ENCODE data around the gene TRAM2.

TRAM2 gene

GRCh38 chr6:52548353-52548713, 28.5 kb downstream of the TRAM2 start:
- Mint-ChIP-seq H3K27me3 (ENCODE audit: low read depth) (no peaks in the 10 kb centered on the region), H3K9me3 (no peaks in the 10 kb centered on the region), H3K27ac (peak overlapping the region in 2 of 3 experiments; percentile 27 to 28), H3K36me3 (ENCODE audit: low read depth) (peaks cover 4% of the 10 kb centered on the region), H3K4me1 (peaks cover 82% of the 10 kb centered on the region), H3K4me3 (no peak overlapping the region)
- no peak for TF ChIP-seq CTCF (IDR thresholded peaks at IDR 0.05; ENCODE audit: unreplicated experiment in 3 of 3)

- H3K36me3 Mint-ChIP-seq (ENCODE audit: low read depth): peaks cover 4% of the 10 kb centered on the region
- no peak overlapping the region for H3K4me3 Mint-ChIP-seq
- no peaks in the 10 kb centered on the region for H3K9me3 Mint-ChIP-seq
- no peak for TF ChIP-seq CTCF (IDR thresholded peaks at IDR 0.05; ENCODE audit: unreplicated experiment in 3 of 3)
- H3K27ac Mint-ChIP-seq: peak overlapping the region in 2 of 3 experiments; percentile 27 to 28
- H3K27me3 Mint-ChIP-seq (ENCODE audit: low read depth): no peaks in the 10 kb centered on the region
- peaks cover 82% of the 10 kb centered on the region for H3K4me1 Mint-ChIP-seq
Measured at GRCh38 chr6:52547647-52548352, 29.1 kb downstream of the TRAM2 start.

- no peaks in the 10 kb centered on the region for H3K9me3 Mint-ChIP-seq
- H3K36me3 Mint-ChIP-seq (ENCODE audit: low read depth): peaks cover 4% of the 10 kb centered on the region
- peaks cover 71% of the 10 kb centered on the region for H3K4me1 Mint-ChIP-seq
- TF ChIP-seq CTCF (IDR thresholded peaks at IDR 0.05; ENCODE audit: unreplicated experiment in 3 of 3): no peak
- peak overlapping the region in 1 of 3 experiments; percentile 24 for H3K4me3 Mint-ChIP-seq
- H3K27me3 Mint-ChIP-seq (ENCODE audit: low read depth): no peaks in the 10 kb centered on the region
- peak overlapping the region; percentile 19 to 35 (median 20) for H3K27ac Mint-ChIP-seq
Measured at GRCh38 chr6:52546678-52547077, 30.2 kb downstream of the TRAM2 start.

- H3K27me3 Mint-ChIP-seq (ENCODE audit: low read depth): no peaks in the 10 kb centered on the region
- H3K4me1 Mint-ChIP-seq: peaks cover 66% of the 10 kb centered on the region
- H3K9me3 Mint-ChIP-seq: no peaks in the 10 kb centered on the region
- no peak overlapping the region for H3K4me3 Mint-ChIP-seq
- TF ChIP-seq CTCF (IDR thresholded peaks at IDR 0.05; ENCODE audit: unreplicated experiment in 3 of 3): no peak
- H3K36me3 Mint-ChIP-seq (ENCODE audit: low read depth): peaks cover 4% of the 10 kb centered on the region
- H3K27ac Mint-ChIP-seq: no peak overlapping the region
Measured at GRCh38 chr6:52546192-52546591, 30.7 kb downstream of the TRAM2 start.

- no peaks in the 10 kb centered on the region for H3K9me3 Mint-ChIP-seq
- H3K4me1 Mint-ChIP-seq: peaks cover 67% of the 10 kb centered on the region
- no peak overlapping the region for H3K4me3 Mint-ChIP-seq
- H3K27ac Mint-ChIP-seq: peak overlapping the region; percentile 33 to 50 (median 47)
- no peaks in the 10 kb centered on the region for H3K27me3 Mint-ChIP-seq (ENCODE audit: low read depth)
- no peak for TF ChIP-seq CTCF (IDR thresholded peaks at IDR 0.05; ENCODE audit: unreplicated experiment in 3 of 3)
- peaks cover 4% of the 10 kb centered on the region for H3K36me3 Mint-ChIP-seq (ENCODE audit: low read depth)
Measured at GRCh38 chr6:52545406-52546119, 31.3 kb downstream of the TRAM2 start.
